HCT116 (cell line): ENCODE results near the gene BRMS1L.

ENCODE experiments used
- EGR1 ChIP-seq: IDR thresholded peaks from 2 replicates; pipeline ENCODE4 v1.6.1; 2012; ENCODE audit warnings: low read depth
- EZH2 ChIP-seq: fragments of 200-600 bp; sonication (generic); IDR thresholded peaks from 2 replicates; pipeline ENCODE4 v1.6.1; 2017; ENCODE audit warnings: antibody characterized with exemption, mixed run types
- EZH2phosphoT487 ChIP-seq: fragments of 200-600 bp; IDR thresholded peaks from 2 replicates; pipeline ENCODE4 v1.6.1; 2018; ENCODE audit warnings: antibody characterized with exemption, borderline replicate concordance
- POLR2A ChIP-seq: IDR thresholded peaks from 2 replicates; pipeline ENCODE4 v1.7.0; 2011; ENCODE audit warnings: borderline replicate concordance; ENCODE audit not compliant: insufficient read depth, insufficient read length; ENCODE audit errors: extremely low read depth
- POLR2AphosphoS5 ChIP-seq: IDR thresholded peaks from 2 replicates; pipeline ENCODE4 v1.6.1; 2011; ENCODE audit warnings: mild to moderate bottlenecking, low read depth, low read length, moderate library complexity
- SP1 ChIP-seq: IDR thresholded peaks from 2 replicates; pipeline ENCODE4 v1.6.1; 2012; ENCODE audit warnings: low read depth
- TF ChIP-seq, protein P1 (sequence below): IDR thresholded peaks from 2 replicates; pipeline ENCODE4 v1.6.1; 2012; ENCODE audit warnings: low read depth
- TF ChIP-seq, protein P2 (sequence below), 3 experiments: fragments of 200-600 bp in 1 of 3; sonication (generic) in 1 of 3; IDR thresholded peaks in 2 of 3; conservative IDR thresholded peaks in 1 of 3; 2 replicates each; pipeline ENCODE4 v1.5.1; 2012 to 2017; ENCODE audit warnings: low read depth in 2 of 3, low read length in 2 of 3, antibody characterized with exemption in 1 of 3, borderline replicate concordance in 1 of 3, control low read depth in 1 of 3, mild to moderate bottlenecking in 1 of 3, mixed read lengths in 1 of 3, mixed run types in 1 of 3, moderate library complexity in 1 of 3; ENCODE audit not compliant: insufficient read depth in 1 of 3
- TF ChIP-seq, protein P3 (sequence below): IDR thresholded peaks from 2 replicates; pipeline ENCODE4 v1.6.1; 2012

DNA sequence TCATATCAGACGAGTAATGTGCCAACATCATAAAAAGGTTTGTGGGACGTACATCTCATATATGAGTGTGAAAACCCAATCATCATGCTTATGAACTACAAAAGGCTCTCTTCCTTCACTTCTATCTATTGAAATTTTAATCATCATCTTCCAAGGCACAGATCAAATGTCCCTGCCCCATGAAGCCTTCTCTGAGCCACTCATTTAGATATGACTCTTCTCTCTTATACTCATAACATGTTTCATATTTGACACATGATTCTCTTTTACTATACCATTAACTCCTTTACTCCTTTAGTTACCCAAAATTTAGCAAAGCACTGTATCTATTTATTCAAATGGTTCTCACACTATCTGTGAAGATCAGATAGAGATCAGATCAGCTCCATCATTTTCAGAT is 39.3 kb upstream of the BRMS1L start:
- TF ChIP-seq EZH2 (no peak), POLR2A (no peak), SP1 (no peak), EZH2phosphoT487 (no peak), EGR1 (no peak), POLR2AphosphoS5 (no peak)
- TF ChIP-seq, protein P1, sequence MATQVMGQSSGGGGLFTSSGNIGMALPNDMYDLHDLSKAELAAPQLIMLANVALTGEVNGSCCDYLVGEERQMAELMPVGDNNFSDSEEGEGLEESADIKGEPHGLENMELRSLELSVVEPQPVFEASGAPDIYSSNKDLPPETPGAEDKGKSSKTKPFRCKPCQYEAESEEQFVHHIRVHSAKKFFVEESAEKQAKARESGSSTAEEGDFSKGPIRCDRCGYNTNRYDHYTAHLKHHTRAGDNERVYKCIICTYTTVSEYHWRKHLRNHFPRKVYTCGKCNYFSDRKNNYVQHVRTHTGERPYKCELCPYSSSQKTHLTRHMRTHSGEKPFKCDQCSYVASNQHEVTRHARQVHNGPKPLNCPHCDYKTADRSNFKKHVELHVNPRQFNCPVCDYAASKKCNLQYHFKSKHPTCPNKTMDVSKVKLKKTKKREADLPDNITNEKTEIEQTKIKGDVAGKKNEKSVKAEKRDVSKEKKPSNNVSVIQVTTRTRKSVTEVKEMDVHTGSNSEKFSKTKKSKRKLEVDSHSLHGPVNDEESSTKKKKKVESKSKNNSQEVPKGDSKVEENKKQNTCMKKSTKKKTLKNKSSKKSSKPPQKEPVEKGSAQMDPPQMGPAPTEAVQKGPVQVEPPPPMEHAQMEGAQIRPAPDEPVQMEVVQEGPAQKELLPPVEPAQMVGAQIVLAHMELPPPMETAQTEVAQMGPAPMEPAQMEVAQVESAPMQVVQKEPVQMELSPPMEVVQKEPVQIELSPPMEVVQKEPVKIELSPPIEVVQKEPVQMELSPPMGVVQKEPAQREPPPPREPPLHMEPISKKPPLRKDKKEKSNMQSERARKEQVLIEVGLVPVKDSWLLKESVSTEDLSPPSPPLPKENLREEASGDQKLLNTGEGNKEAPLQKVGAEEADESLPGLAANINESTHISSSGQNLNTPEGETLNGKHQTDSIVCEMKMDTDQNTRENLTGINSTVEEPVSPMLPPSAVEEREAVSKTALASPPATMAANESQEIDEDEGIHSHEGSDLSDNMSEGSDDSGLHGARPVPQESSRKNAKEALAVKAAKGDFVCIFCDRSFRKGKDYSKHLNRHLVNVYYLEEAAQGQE, result no peak
- TF ChIP-seq, protein P2, sequence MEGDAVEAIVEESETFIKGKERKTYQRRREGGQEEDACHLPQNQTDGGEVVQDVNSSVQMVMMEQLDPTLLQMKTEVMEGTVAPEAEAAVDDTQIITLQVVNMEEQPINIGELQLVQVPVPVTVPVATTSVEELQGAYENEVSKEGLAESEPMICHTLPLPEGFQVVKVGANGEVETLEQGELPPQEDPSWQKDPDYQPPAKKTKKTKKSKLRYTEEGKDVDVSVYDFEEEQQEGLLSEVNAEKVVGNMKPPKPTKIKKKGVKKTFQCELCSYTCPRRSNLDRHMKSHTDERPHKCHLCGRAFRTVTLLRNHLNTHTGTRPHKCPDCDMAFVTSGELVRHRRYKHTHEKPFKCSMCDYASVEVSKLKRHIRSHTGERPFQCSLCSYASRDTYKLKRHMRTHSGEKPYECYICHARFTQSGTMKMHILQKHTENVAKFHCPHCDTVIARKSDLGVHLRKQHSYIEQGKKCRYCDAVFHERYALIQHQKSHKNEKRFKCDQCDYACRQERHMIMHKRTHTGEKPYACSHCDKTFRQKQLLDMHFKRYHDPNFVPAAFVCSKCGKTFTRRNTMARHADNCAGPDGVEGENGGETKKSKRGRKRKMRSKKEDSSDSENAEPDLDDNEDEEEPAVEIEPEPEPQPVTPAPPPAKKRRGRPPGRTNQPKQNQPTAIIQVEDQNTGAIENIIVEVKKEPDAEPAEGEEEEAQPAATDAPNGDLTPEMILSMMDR (IDR thresholded peaks at IDR 0.05 in 2 of 3, conservative IDR thresholded peaks at IDR 0.05 in 1 of 3; ENCODE audit: borderline replicate concordance in 1 of 3, insufficient read depth in 1 of 3, low read depth in 2 of 3, low read length in 2 of 3), result no peak
- TF ChIP-seq, protein P3, sequence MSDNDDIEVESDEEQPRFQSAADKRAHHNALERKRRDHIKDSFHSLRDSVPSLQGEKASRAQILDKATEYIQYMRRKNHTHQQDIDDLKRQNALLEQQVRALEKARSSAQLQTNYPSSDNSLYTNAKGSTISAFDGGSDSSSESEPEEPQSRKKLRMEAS, result no peak
